ENCODE results near the gene NOTCH3. TPM values are rescaled to one million over a fixed set of nuclear protein-coding genes. Genes with fewer than 3 reads are reported as not detected.

NOTCH3 gene
- total RNA-seq, 1 experiment from 2014 or later = 164 TPM

GRCh38 chr19:15118248-15118647 lies 82.5 kb downstream of the NOTCH3 start:
- H3K23ac ChIP-seq (ENCODE audit: insufficient read length, low read depth, low read length) = no peak overlapping the region
- no peak overlapping the region for H2BK12ac ChIP-seq (ENCODE audit: insufficient read length, low read depth, low read length)
- H4K20me1 ChIP-seq (ENCODE audit: control insufficient read depth, insufficient read depth, insufficient read length) = no peaks in the 10 kb centered on the region
- H2BK5ac ChIP-seq (ENCODE audit: insufficient read length, low read length) = no peak overlapping the region
- H3T11ph ChIP-seq (ENCODE audit: low read length) = no peak overlapping the region
- H3K23me2 ChIP-seq (ENCODE audit: insufficient read length, low read depth, low read length, poor library complexity, severe bottlenecking) = no peaks in the 10 kb centered on the region
- no peak overlapping the region for H2AK5ac ChIP-seq (ENCODE audit: insufficient read length, low read length)
- WGBS (ENCODE audit: extremely low coverage, insufficient read length, low lambda C conversion rate) = no CpG with 5 or more reads among the region's 2 CpGs
- no peak for DNase-seq
- no peaks in the 10 kb centered on the region for H3K9me3 ChIP-seq (ENCODE audit: control insufficient read depth, low read depth, low read length)
- H3K4me1 ChIP-seq (ENCODE audit: insufficient read depth, low read length) = no peaks in the 10 kb centered on the region
- H3K4ac ChIP-seq (ENCODE audit: low read depth, low read length) = no peak overlapping the region
- H3K79me2 ChIP-seq (ENCODE audit: insufficient read depth, low read length) = no peaks in the 10 kb centered on the region; the same call in 1 of the 2 replicates
- no peak for TF ChIP-seq CTCF (conservative IDR thresholded peaks at IDR 0.05)
- H3K4me2 ChIP-seq (ENCODE audit: insufficient read depth, insufficient read length, low read length) = no peak overlapping the region
- H2BK20ac ChIP-seq (ENCODE audit: low read depth, low read length, poor library complexity, severe bottlenecking) = no peak overlapping the region
- peaks cover 50 to 93% (median 86%) of the 10 kb centered on the region in 3 experiments; a peak in 6 of 7 replicates for H3K36me3 Mint-ChIP-seq (ENCODE audit: insufficient read depth in 1 of 3, low read depth in 3 of 3)
- no peak overlapping the region for H4K8ac ChIP-seq (replicated peaks; ENCODE audit: insufficient read length, low read depth, low read length)
- no peak overlapping the region for H3K4me3 Mint-ChIP-seq
- no peaks in the 10 kb centered on the region for H3K4me1 Mint-ChIP-seq
- no peak overlapping the region for H3K56ac ChIP-seq (ENCODE audit: insufficient read length, low read depth, low read length)
- no peak overlapping the region for H3K27ac ChIP-seq (ENCODE audit: insufficient read length, low read depth, low read length)
- no peak overlapping the region for H4K91ac ChIP-seq (ENCODE audit: insufficient read length, low read depth, low read length)
- no peak overlapping the region for H2BK15ac ChIP-seq (ENCODE audit: low read depth, low read length)
- no peak overlapping the region for H3K14ac ChIP-seq (ENCODE audit: insufficient read depth, low read length)
- H3K79me1 ChIP-seq (ENCODE audit: insufficient read depth, low read depth, low read length, poor library complexity, severe bottlenecking) = no peaks in the 10 kb centered on the region
- no peaks in the 10 kb centered on the region; a peak in 2 of 5 replicates for H3K9me3 Mint-ChIP-seq
- no peaks in the 10 kb centered on the region; the same call in 1 of the 2 replicates for H3K27me3 Mint-ChIP-seq (ENCODE audit: low read depth)
- H3K18ac ChIP-seq (ENCODE audit: insufficient read length, low read depth, low read length) = no peak overlapping the region
- no peak overlapping the region for H4K5ac ChIP-seq (ENCODE audit: insufficient read length, low read depth, low read length)
- H3K9ac ChIP-seq (ENCODE audit: extremely low read depth, insufficient read length, low read length) = no peak overlapping the region
- no peak overlapping the region for H2BK120ac ChIP-seq (ENCODE audit: low read depth, low read length, poor library complexity, severe bottlenecking)
- no peaks in the 10 kb centered on the region for H3K27me3 ChIP-seq (ENCODE audit: insufficient read depth, low read length)
- no peak overlapping the region for H2AFZ ChIP-seq (ENCODE audit: low read length)
- no peak overlapping the region for H3K27ac Mint-ChIP-seq

All from H9 (cell line).